ENCODE results near the gene TMEM192.

DNA sequence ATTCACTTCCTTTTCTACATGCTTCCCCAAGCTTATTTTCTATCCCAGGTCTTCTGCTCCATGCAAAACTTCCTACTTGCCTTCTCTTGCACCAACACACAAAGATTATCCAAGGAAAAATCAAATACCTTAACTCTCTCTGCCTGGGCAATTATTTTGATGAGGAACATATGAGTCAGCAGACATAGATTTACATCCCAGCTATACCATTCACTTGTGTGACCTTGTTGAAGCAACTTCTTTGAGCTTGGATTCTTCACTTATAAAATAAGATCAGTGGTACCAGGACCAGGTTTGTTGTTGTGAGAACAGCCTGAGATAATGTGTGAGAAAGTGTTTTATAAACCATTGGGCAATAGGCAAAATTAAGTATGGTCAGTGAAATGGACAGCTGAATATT is 39.1 kb upstream of the TMEM192 start:
- TF ChIP-seq, protein P1, sequence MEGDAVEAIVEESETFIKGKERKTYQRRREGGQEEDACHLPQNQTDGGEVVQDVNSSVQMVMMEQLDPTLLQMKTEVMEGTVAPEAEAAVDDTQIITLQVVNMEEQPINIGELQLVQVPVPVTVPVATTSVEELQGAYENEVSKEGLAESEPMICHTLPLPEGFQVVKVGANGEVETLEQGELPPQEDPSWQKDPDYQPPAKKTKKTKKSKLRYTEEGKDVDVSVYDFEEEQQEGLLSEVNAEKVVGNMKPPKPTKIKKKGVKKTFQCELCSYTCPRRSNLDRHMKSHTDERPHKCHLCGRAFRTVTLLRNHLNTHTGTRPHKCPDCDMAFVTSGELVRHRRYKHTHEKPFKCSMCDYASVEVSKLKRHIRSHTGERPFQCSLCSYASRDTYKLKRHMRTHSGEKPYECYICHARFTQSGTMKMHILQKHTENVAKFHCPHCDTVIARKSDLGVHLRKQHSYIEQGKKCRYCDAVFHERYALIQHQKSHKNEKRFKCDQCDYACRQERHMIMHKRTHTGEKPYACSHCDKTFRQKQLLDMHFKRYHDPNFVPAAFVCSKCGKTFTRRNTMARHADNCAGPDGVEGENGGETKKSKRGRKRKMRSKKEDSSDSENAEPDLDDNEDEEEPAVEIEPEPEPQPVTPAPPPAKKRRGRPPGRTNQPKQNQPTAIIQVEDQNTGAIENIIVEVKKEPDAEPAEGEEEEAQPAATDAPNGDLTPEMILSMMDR (IDR thresholded peaks at IDR 0.05; ENCODE audit: low read length), result no peak
- no peak for TF ChIP-seq EZH2 (optimal IDR thresholded peaks at IDR 0.05; ENCODE audit: low read depth, low read length)

All from MM.1S (cell line).